NCI-H2081 treated with DMSO at 0.1 percent for 48 hours (cell line): Measurements from ENCODE around the gene SEPTIN2.
"Not testable (repeated sequence)": the region's sequence is repeated elsewhere in the genome, so short reads cannot be mapped to it uniquely, and the experiment has no call there.

Experiments used
- DNase-seq: peaks from one replicate; lab custom pipeline; 2025; lab: John Stamatoyannopoulos, UW

Gene SEPTIN2

DNA sequence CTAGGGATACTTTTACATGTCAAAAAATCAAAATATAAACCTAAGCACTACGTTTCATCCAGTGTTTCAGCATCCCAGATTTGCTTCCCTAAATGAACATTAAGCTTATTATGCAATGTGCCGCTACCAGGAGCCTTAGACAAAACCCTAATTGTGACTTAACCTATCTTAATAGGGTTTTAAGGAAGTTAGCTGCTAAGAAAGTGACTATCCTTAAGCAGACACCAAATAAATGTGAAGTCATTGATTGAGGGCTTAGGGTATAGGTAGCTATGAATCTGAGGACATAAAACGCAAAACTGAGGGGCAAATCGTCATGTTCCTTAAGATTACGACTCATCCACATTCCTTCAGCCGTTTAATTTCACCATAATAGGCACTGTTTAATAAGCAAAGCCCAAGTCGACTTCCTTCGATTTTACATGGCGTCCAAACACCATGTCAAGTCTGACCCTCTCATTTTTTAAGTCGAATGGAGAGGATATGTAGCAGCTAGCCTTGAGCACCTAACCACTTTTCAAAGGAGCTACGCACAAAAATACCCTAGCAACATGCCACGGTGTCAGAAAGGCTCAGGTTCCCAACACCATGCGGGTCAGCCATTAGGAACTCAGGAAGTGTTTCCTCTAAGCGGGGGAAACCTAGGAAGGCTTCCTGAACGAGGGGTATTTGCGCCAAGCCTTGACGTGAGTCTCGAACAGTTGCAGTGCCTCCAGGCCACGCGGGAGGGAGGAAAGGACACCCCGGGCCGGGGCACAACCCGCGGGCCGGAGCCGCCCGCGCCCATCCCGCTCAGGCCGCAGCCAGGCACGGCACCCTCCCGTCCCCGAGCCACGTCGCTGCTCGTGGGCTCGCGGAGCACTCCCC, 1.3 kb upstream of the SEPTIN2 start:
- peak; percentile 9 for DNase-seq

DNA sequence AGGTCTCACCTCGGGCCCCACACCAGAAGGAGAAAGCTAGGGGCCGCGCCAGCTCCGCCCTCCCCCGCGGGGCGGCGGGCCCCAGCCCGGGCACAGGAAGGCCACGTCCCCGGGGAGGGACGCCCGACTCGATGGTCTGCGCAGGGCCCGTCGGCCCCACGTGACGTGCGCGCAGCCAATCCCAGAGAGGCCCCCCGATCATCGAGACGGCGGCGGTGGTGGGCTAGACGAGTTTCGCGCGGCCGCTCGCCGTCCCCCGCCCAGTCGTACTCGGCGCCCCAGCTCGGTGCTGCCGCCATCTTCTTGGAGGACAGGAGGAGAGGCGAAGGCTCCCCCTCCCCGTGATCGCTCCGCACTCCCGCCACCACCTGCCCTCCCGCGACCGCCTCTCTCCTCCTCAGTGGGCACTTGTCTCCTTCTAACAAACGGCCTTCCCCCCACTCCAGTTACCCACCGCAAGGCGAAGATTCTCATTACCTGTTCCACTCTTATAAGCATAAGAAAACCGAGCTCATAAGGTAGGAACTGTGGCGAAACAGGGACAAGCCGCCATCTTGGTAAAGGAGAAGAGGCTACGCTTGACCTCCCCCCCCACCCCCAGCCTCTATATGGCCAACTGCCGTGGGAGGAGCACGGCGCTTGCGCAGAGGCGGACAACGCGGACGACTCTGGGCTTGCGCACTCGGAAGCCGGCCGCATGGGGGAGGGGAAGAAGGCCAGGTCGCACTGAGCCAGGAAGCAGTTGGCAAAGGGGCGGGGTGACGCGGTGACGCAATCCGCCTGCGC, 439 bp upstream of the SEPTIN2 start, which contains the start of gene HDLBP:
Gene HDLBP, minus strand, starts transcription at position 580 of the 786 bp plus-strand sequence. CDS start 48,803 bp downstream, outside the sequence.
- DNase-seq, result peak; percentile 90

DNA sequence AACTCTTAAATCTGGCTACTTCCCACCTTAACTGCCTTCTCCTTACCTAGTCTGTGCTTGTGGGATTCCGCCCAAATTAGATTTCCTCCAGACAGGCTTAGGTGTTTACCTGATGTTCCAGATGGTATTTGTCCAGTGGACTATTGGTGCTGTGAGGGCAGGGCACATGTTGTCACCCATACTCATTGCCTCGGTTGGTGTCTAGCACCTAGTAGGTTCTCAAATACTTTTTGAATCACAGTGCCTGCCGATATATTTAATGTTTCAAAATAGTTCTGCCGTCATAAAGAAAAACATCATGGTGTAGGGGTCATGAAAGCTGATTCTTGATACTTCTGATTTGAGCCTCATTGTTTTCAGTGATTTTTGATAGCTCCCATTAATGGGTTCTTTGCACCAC, 1.1 kb downstream of the SEPTIN2 start:
- no peak for DNase-seq

DNA sequence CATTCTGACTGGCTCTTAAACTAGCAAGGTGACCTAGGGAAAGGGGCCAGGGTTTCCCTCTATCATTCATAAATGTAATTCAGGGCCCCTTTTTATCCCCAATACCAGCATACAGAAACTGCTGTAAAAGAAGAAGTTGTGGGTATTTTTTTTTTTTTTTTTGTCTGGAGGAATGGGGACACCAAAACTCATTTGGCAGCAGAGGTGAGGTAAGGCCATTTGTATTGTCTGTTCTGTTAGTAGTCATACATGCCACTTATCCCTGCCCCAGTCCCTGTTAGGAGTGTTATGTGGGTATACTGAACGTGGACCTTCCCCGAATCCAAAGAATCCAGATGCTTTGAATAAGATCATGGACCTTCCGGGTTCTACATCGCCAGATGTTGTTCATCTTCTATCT, 1.7 kb downstream of the SEPTIN2 start:
- no peak for DNase-seq

DNA sequence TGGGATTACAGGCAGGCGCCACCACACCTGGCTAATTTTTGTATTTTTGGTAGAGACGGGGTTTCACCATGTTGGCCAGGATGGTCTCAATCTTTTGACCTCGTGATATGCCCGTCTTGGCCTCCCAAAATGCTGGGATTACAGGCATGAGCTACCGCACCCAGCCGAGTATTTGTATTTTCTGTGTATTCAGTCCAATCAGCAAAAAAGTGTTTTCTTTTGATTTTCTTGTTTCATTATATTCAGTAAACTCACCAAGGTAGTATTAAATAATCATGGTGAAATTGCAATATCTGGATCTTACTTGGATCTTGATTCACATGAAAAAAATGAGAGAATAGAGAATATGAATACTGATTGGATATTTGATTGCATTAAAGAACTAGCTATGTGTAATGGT, 3.1 kb downstream of the SEPTIN2 start:
- not testable (repeated sequence) for DNase-seq

DNA sequence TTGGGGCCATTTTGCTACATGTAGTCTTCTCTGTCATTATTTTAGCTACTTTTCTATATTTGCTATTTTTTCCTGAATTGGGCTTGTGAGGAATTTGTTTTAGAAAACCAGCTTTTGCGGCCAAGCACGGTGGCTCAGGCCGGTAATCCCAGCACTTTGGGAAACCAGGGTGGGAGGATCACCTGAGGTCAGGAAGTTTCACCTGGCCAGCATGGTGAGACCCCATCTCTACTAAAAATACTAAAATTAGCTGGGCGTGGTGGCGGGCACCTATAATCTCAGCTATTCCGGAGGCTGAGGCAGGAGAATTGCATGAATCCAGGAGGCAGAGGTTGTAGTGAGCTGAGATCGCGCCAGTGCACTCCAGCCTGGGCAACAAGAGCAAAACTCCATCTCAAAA, 4.7 kb downstream of the SEPTIN2 start:
- no peak for DNase-seq

DNA sequence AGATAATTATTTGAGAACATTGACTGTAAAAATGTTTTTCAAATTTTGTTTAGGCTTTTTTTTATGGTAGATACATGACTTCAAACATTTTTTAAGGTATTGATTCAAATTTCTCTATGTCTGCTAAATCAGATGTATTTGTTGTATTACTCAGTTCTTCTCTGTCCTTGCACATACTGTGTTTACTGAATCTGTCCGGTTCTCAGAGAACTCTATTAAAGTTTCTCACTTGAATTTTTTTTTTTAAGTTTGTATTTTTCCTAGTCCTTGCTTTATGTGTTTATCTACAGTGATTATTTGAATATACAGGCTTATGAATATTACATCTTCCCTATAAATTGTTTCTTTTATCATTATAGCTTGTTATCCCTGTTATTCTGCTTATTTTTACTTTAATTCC, 5.3 kb downstream of the SEPTIN2 start:
- no peak for DNase-seq

DNA sequence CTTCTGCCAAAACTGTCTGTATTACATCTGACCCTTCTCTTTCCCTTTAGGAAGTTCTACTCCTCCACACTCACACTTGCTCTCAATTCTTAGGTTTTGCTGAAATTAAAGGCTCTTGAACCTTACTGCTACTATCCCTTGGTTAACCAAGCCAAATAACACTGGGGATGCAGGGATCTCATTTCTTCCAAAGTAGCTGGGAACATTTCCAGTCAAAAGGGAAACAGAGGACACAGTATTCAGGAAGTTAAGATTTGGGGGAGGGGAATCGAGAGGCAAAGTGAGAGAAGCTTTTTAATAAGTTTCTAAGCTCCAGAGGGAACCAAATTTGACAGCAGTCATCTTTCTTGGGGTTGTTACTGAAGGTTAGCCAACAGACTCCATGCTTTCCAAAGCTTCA, 6.2 kb downstream of the SEPTIN2 start:
- no peak for DNase-seq

DNA sequence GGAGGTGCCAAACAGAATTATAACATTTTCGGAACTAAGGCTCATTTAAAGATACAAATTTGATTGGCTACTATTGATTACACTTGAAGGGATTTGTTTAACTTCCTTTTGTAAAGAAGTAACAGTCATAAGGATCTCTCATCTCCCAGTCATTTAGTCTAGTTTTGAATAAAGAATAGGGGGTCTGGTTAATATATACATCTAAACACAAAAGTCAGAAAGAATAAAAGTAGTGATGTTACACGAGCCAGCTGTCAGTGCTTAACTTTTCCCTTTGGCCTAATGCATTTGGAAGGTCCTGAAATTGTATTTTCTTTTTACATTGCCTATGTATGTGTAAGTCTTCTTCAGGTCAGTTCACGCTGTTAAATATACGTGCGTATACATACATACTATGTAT, 8.1 kb downstream of the SEPTIN2 start:
- no peak for DNase-seq

DNA sequence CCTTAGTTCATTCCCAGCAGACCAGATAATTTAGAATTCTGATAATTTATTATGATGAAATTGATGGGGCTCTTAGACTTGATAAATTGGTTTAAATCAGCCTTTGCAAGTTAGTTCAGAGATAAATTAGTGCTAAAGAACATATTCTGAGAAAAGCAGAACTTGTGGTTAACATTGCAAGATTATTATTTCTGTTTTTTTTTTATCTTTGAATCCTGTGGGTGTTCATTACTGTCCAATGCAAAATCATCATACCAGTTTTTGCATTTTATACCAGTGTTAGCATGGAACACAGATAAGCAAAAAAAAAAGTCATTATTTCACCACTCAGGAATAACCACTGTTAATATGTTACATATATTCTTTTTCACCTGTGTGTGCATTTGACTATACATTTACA, 9.1 kb downstream of the SEPTIN2 start:
- DNase-seq, result no peak

DNA sequence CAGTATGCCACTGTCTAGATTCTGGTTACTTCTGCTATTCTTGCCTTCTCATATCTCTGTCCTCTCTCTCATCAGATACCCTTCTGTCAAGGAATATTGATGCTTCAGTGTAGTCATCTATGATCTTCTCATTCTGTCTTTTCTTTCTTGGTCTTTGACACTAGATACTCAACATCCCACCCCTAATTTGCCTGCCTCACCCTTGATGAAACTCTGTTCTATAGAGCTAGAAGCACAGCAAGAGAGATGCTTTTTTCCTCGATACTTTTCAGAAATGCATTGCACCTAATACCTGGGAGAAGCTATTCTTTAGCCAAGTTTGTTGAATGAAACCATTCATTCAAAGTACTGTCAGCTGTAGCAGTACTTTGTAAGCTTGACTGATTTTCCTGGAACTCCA, 9.5 kb downstream of the SEPTIN2 start:
- no peak for DNase-seq

DNA sequence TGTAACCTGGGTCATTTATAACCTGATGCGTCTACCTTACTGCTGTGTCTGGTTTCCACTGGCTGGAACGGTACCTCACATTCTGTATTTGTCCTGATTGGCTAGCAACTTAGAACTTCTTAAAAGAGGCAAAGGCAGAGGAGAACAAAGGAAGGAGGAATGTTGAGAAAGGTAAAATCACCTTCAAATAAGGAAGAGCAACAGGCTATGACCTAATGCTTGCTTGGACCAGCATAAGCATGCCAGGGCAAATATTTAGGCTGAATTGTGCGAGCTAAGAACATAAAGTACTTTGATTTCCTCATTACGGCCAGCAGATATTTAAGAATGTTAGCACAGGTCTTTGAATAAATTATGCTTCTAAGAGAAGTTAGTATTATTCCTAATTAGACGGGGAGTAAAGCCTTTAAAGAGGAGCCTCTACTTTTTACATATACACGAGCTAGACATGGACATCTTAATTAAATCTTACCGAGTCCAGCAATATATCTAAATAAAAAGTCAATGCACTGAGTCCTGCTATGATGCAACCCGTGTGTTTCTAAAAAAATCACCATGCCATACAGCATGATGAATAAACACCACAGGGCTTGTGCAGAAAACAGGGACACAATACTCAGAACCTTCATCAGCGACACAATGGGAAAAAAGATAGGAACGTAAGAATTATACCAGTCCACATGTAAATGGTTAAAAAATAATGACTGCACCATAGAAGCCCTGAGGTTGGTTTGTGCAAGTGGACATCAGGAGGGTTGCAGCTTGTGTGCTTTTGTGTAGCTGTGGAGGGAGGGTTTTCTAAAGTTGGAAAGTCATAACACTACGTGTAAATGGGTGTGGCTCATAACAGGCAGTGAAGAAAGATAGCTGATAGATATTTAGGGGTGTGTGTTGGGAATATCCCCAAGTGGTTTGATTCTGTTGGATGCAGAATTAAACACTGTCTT, 14.2 kb downstream of the SEPTIN2 start:
- no peak for DNase-seq

DNA sequence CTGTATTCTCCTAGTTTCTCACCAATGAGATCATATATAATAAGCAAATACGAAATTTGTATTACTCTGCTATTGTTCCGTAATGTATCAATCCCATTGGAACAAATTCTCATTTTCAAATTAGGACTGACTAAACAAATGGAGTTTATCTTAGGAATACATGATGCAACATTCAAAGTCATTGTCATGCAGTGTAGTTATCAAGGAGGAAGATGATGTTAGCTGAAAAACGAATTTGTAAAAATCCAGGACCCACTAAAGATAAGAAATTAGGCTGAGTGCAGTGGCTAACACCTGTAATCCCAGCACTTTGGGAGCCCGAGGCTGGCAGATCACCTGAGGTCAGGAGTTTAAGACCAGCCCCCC, 14.9 kb downstream of the SEPTIN2 start:
- DNase-seq, result no peak

DNA sequence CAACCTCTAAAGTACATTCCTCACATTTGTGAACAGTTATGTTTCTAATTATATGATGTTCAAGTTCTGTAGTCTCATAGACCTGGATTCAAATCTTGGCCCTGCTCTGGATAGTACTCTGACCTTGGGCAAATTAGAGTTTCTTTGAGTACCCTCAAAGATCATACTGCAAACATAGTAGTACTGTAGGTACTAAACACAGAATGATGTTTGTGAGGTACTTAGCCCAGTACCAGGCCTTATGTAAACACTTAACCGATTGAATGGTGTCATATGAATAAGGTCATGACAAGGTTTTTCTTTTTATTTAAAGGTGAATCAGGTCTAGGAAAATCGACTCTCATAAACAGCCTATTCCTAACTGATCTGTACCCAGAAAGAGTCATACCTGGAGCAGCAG, 19.1 kb downstream of the SEPTIN2 start:
- DNase-seq, result no peak

DNA sequence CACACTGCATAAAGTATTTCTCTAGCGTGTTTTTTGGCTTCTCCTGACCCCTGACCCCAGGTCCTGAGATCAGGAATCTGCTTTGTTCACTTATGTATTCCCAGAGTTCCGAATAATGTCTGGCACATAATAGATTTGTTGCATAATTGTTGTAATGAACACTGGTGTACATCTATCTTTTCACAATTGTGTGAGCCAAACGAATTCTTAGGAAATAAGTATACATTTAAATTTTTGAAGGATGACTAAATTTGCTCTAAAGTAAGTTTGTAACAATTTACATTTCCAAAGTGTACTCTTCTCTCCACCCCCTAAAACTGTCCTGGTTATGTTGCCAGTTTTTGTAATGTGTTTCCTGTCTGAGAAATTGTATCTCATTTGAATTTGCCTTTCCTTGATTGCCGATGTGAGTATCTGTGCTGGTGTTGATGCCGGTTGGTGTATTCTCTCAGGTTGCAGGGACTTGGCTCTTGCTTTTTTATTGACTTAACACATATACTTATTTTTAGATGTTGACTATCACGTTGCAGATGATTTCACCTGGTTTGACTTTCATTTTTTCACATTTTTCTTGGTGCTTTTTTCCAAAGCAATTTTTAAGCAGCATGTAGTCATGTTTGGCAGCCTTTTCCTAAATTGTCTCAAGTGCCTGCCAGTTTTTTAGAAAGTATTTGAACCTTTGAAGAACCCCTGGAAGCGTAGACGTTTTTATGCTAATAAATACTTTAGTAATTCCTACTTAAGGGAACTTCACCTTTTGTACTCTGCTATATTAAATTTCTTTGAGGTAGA, 24.3 kb downstream of the SEPTIN2 start:
- DNase-seq, result no peak

DNA sequence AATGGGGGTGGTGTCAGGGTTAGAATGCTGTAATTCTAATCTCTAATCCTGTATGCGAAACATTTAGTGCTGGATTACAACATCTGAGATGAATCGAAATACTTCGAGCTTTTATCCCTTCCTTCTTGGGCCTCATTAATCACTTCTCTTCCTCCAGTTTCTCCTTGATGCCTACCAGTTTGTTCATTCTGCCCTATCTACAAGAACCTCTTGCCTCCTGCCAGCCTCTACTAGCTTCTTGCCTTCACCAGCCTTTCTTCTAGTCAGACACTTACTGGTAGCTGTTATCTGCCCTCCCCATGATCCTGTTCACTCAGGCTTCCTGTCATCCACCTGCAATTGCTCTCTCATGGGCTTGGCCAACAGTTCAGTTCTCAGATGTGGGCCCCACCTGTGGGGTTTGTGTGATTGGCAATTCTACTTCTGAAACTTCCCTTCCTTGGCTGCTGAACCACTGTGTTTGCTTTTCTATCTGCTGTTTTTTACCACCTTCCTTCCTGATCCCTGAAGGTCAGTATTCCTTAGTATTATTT, 25.0 kb downstream of the SEPTIN2 start:
- no peak for DNase-seq

DNA sequence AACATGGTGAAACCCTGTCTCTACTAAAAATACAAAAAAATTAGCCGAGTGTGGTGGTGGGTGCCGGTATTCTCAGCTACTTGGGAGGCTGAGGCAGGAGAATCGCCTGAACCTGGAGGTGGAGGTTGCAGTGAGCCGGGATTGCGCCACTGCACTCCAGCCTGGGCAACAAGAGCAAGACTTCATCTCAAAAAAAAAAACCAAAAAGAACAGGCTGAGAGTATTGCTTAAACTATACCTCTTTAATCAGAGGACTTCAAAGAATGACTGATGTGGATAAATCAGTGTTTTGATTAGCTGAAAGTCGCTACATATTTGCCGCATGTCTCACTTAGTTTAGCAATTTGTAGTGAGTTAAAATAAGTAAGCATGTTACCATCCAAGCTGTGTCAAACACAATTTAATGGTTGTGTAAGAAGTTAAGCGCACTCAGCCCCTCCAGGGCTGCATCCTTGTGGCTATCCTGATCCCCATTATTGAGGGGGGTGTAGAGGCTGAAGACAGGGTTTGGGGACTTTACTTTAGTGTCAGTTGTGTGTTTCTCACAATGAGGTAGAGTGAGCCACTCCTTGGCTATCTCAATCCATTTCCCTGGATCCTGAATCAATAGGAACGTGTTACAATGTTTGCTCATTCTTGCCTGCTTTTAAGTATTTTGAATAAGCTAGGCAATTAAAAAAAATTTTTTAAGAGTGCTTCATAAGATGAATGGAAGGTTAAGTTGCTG, 29.4 kb downstream of the SEPTIN2 start:
- no peak for DNase-seq

DNA sequence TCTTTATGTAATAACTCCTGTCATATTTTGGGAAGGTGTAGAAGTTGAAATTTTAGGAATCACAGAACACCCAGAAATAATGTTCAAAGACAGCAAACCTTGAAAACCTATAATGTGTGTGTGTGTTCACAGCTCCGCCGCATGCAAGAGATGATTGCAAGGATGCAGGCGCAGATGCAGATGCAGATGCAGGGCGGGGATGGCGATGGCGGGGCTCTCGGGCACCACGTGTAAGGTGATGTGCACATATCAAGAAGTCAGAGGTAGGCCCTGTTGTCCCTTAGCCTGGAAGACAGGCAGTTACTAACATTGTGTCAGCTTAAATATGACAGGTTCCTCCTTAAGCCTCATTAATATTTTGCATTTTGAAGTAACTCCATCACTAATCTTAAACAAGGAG, 34.2 kb downstream of the SEPTIN2 start:
- DNase-seq, result no peak

DNA sequence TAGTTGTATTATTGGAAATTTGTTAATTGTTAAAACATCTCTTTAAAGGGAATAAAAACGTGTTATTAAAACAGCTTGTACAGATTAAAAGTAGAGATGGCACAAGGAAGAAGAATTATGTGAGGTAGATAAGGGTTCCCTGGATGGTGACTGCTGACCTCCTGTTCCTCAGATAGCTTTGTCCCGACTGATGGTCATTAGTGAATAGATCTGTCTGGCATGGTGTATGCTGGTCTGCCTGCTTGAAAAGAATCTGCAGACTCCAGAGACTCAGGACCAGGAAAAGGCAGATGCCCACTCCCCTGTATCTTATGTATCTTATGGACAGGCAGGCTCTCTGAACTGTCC, 34.8 kb downstream of the SEPTIN2 start:
- DNase-seq, result no peak

DNA sequence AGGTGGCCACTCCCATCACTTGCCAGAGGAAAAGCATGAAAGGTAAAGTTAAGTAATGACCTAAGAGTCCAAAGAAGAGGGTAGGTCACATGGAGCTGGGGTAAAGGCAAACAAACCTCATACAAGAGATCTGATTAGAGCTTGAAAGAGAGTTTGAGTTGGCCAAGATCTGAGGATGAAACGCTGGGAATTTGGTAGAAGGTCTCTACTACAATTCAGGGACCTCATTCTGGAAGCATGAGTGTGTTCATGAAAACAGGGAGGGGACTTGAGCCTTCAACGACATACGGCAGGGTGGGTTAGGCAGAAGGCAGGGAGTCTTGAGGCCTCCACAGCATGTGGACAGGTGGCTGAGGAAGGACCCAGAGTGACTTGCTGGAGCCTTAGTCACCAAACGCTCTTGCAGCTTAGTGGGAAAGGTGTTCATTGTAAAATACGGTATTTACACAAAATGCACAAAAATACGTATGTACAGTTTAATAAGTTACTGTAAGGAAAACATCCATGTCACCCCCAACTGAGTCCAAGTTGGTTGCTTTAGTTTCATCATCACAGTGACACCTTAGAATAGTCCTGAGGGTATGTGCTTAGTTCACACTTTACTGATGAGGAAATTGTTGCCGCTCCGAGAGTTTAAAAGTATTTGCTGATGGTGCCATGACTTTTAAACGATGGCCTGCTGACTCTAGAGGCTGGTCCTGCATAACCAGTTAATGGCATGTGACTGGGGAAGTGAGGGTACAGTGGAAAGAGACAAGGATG, 35.3 kb downstream of the SEPTIN2 start:
- DNase-seq, result no peak
